Measurements from ENCODE around the gene LCE2D.

DNA sequence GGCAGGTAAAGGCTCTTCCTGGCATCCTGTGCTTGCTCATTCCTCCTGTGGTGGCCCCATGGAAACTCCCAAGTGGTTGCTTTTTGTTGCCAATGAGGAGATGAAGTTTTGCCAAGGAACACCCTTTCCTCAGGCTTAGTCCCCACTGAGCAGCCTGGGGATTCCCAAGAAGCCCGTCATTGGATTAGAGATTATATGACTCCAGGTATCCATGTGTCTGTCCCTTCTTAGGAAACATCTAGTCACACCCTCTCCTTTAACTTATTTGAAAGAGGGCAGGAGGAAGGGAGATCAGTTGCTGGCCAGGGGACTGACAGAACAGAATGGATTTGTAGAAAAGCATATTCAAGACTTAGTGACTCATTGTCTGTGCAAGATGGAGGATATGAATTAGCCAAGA is 36.4 kb upstream of the LCE2D start:
- TF ChIP-seq, protein P1, sequence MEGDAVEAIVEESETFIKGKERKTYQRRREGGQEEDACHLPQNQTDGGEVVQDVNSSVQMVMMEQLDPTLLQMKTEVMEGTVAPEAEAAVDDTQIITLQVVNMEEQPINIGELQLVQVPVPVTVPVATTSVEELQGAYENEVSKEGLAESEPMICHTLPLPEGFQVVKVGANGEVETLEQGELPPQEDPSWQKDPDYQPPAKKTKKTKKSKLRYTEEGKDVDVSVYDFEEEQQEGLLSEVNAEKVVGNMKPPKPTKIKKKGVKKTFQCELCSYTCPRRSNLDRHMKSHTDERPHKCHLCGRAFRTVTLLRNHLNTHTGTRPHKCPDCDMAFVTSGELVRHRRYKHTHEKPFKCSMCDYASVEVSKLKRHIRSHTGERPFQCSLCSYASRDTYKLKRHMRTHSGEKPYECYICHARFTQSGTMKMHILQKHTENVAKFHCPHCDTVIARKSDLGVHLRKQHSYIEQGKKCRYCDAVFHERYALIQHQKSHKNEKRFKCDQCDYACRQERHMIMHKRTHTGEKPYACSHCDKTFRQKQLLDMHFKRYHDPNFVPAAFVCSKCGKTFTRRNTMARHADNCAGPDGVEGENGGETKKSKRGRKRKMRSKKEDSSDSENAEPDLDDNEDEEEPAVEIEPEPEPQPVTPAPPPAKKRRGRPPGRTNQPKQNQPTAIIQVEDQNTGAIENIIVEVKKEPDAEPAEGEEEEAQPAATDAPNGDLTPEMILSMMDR (IDR thresholded peaks at IDR 0.05; ENCODE audit: insufficient read depth, low read length, poor library complexity, severe bottlenecking) = no peak
- TF ChIP-seq EZH2phosphoT487 (conservative IDR thresholded peaks at IDR 0.05; ENCODE audit: low read length) = no peak

Measured in SU-DHL-6 (cell line).